DMS 273 (cell line): ENCODE measurements around the gene DCTN2.

Experiments
- DNase-seq: peaks from one replicate; lab custom pipeline; 2025; ENCODE audit not compliant: unreplicated experiment; lab: John Stamatoyannopoulos, UW

DCTN2 gene

GRCh38 chr12:57550641-57551549, 3.9 kb upstream of the DCTN2 start:
- DNase-seq: no peak

- DNase-seq: peak; percentile 74
Observed at GRCh38 chr12:57549909-57550640, 3.1 kb upstream of the DCTN2 start, which contains the start of gene KIF5A. Gene KIF5A, plus strand, starts transcription at chr12:57550044. Its CDS starts 228 bp downstream, at chr12:57550272.

- no peak for DNase-seq
Observed at GRCh38 chr12:57549203-57549908, 2.4 kb upstream of the DCTN2 start.

GRCh38 chr12:57548488-57548887, 1.5 kb upstream of the DCTN2 start:
- no peak for DNase-seq

GRCh38 chr12:57548013-57548315, 972 bp upstream of the DCTN2 start:
- no peak for DNase-seq

GRCh38 chr12:57547288-57548012, 458 bp upstream of the DCTN2 start:
- no peak for DNase-seq

- no peak for DNase-seq
Observed at GRCh38 chr12:57545809-57546437, 1.1 kb downstream of the DCTN2 start.

- no peak for DNase-seq
Observed at GRCh38 chr12:57543581-57543980, 3.4 kb downstream of the DCTN2 start.

GRCh38 chr12:57541717-57542116, 5.3 kb downstream of the DCTN2 start:
- DNase-seq: no peak

- no peak for DNase-seq
Observed at GRCh38 chr12:57541001-57541400, 6.0 kb downstream of the DCTN2 start.

GRCh38 chr12:57539134-57539768, 7.7 kb downstream of the DCTN2 start:
- no peak for DNase-seq

GRCh38 chr12:57536597-57536942, 10.4 kb downstream of the DCTN2 start:
- DNase-seq: no peak

- no peak for DNase-seq
Observed at GRCh38 chr12:57535764-57536596, 11.0 kb downstream of the DCTN2 start.

GRCh38 chr12:57534991-57535543, 11.9 kb downstream of the DCTN2 start:
- DNase-seq: no peak

GRCh38 chr12:57534250-57534649, 12.7 kb downstream of the DCTN2 start:
- no peak for DNase-seq

- peak; percentile 29 for DNase-seq
Observed at GRCh38 chr12:57533108-57533507, 13.9 kb downstream of the DCTN2 start.

GRCh38 chr12:57531836-57532235, 15.2 kb downstream of the DCTN2 start:
- DNase-seq: no peak

GRCh38 chr12:57530396-57531142, 16.4 kb downstream of the DCTN2 start:
- no peak for DNase-seq
